Stomach (tissue), 9 donors: ENCODE measurements around the gene CCND1. TPM values are rescaled to one million over a fixed set of nuclear protein-coding genes. Genes with fewer than 3 reads are reported as not detected.

Experiments used
- DNase-seq, 2 donors: peaks; one replicate each; pipeline versions ENCODE4 v3.0.0 to v3.0.0-alpha.2; 2013 to 2019
- H3K27ac ChIP-seq, 5 donors: fragments of 200-600 bp in 4 of 5; sonication (generic) in 4 of 5; one replicate each; pipeline ENCODE4 v1.5.1; 2013 to 2019; ENCODE audit warnings: mild to moderate bottlenecking in 1 of 5, moderate library complexity in 1 of 5
- H3K27me3 ChIP-seq, 3 donors: fragments of 200-600 bp; sonication (generic); one replicate each; pipeline ENCODE4 v1.5.1; 2017 to 2019; ENCODE audit warnings: mixed run types in 1 of 3
- H3K36me3 ChIP-seq, 4 donors: fragments of 200-600 bp; sonication (generic); 1 replicate in 3 of 4; 2 replicates in 1 of 4; pipeline ENCODE4 v1.5.1; 2016 to 2019
- H3K4me1 ChIP-seq, 4 donors: fragments of 200-600 bp; sonication (generic); one replicate each; pipeline ENCODE4 v1.5.1; 2016 to 2019
- H3K4me3 ChIP-seq, 4 donors: fragments of 200-600 bp; sonication (generic) in 3 of 4; one replicate each; pipeline ENCODE4 v1.5.1; 2016 to 2019; ENCODE audit warnings: mild to moderate bottlenecking in 1 of 4
- H3K9me3 ChIP-seq, 4 donors: fragments of 200-600 bp; sonication (generic); one replicate each; pipeline ENCODE4 v1.5.1; 2016 to 2019
- CTCF ChIP-seq, 7 experiments: fragments of 450-650 bp in 4 of 7; fragments of 200-600 bp in 3 of 7; sonication (generic) in 3 of 7; IDR thresholded peaks; one replicate each; pipeline ENCODE4 v1.5.1; 2016 to 2019; ENCODE audit warnings: antibody characterized with exemption in 7 of 7, control low read depth in 2 of 7, mild to moderate bottlenecking in 1 of 7
- EP300 ChIP-seq: sonication (generic); formaldehyde crosslinking; IDR thresholded peaks from one replicate; pipeline ENCODE4 v1.6.1; 2017; ENCODE audit warnings: antibody characterized with exemption
- POLR2A ChIP-seq, 4 donors: fragments of 450-650 bp; IDR thresholded peaks; one replicate each; pipeline ENCODE4 v1.6.1; 2016; ENCODE audit warnings: antibody characterized with exemption in 4 of 4, control low read depth in 2 of 4, mild to moderate bottlenecking in 1 of 4, moderate library complexity in 1 of 4
- POLR2AphosphoS5 ChIP-seq, 3 donors: sonication (generic); formaldehyde crosslinking; IDR thresholded peaks; one replicate each; pipeline ENCODE4 v1.6.1; 2016; ENCODE audit warnings: antibody characterized with exemption in 3 of 3
- WGBS, 5 donors: extraction: QIAGEN DNeasy Blood & Tissue Kit in 3 of 5; methylation state at CpG; one replicate each; pipeline versions ENCODE4 v1.1.5 to v1.1.7; 2013 to 2018; 5-methylcytosine and 5-hydroxymethylcytosine counted together
- intact Hi-C: fragments of 100-400 bp; cut with DNase I; formaldehyde crosslinking; loops from one replicate; pipeline ENCODE4 v1.15.1; 2023; ENCODE audit warnings: low total_unique reads
- polyA plus RNA-seq, 3 donors: library from polyadenylated mRNA; stranded (reverse); fragments of 200-250 nt; gene quantifications; one replicate each; pipeline ENCODE4 v1.2.3, GENCODE V29; 2013
- total RNA-seq, 5 donors: library from RNA; depleted of rRNA; stranded (reverse); fragments of >200 nt; gene quantifications; one replicate each; pipeline versions ENCODE4 v1.1.0 to v1.2.3, GENCODE V29; 2014 to 2016
- donor health status: healthy with polysubstance abuse.
- donor health status: Bipolar disorder and iron deficiency.
- donor health status: healthy.

Gene CCND1
- total and polyA plus RNA-seq, 8 donors, result 17.6 to 293 (median 55.1) TPM

- 61 to 75% (median 71%) methylated on average over 12 to 13 of the region's 13 CpGs for WGBS, 5 donors
- H3K27me3 ChIP-seq, result peaks cover 22 to 97% (median 32%) of the 10 kb centered on the region in 3 donors
These were observed 58.3 kb downstream of the CCND1 start for GRCh38 chr11:69699213-69699612.

GRCh38 chr11:69700278-69701140 is 59.6 kb downstream of the CCND1 start:
- Histone ChIP-seq H3K27me3 (peaks cover 27 to 97% (median 45%) of the 10 kb centered on the region in 3 donors), H3K9me3 (no peaks in the 10 kb centered on the region), H3K36me3 (no peaks in the 10 kb centered on the region), H3K4me1 (peaks cover 11 to 45% (median 37%) of the 10 kb centered on the region in 4 donors), H3K27ac (no peak overlapping the region), H3K4me3 (no peak overlapping the region)
- peak; percentile 71 to 92 for DNase-seq
- no peak for TF ChIP-seq POLR2A (IDR thresholded peaks at IDR 0.05)
- peak in 1 of 3 donors; percentile 6 for TF ChIP-seq POLR2AphosphoS5 (IDR thresholded peaks at IDR 0.05)
- WGBS, 5 donors, result 18 to 35% (median 29%) methylated on average over 12 to 20 of the region's 20 CpGs
- intact Hi-C loops, result no loop called here

More at GRCh38 chr11:69699213-69699612, 58.3 kb downstream of the CCND1 start:
- peaks cover 8 to 33% (median 30%) of the 10 kb centered on the region in 4 donors for H3K4me1 ChIP-seq
- no peaks in the 10 kb centered on the region for H3K36me3 ChIP-seq
- TF ChIP-seq CTCF (IDR thresholded peaks at IDR 0.05) (no peak), EP300 (no peak), POLR2AphosphoS5 (IDR thresholded peaks at IDR 0.05) (no peak), POLR2A (IDR thresholded peaks at IDR 0.05) (no peak)
- intact Hi-C loops, result no loop called here
- no peaks in the 10 kb centered on the region for H3K9me3 ChIP-seq
- peak in 1 of 2 donors; percentile 54 for DNase-seq
- no peak overlapping the region for H3K4me3 ChIP-seq
- H3K27ac ChIP-seq, result no peak overlapping the region

GRCh38 chr11:69702239-69702691 is 61.3 kb downstream of the CCND1 start:
- peaks cover 27 to 97% (median 61%) of the 10 kb centered on the region in 3 donors for H3K27me3 ChIP-seq

GRCh38 chr11:69702769-69703452 is 62.0 kb downstream of the CCND1 start:
- WGBS, 5 donors, result 7 to 27% (median 13%) methylated on average over 15 to 45 of the region's 45 CpGs
- H3K9me3 ChIP-seq, result no peaks in the 10 kb centered on the region
- intact Hi-C loops, result no loop called here
- DNase-seq, result no peak
- H3K4me3 ChIP-seq, result no peak overlapping the region
- TF ChIP-seq EP300 (no peak), POLR2AphosphoS5 (IDR thresholded peaks at IDR 0.05) (no peak), CTCF (IDR thresholded peaks at IDR 0.05) (no peak), POLR2A (IDR thresholded peaks at IDR 0.05) (no peak)
- H3K36me3 ChIP-seq, result no peaks in the 10 kb centered on the region
- no peak overlapping the region for H3K27ac ChIP-seq
- H3K4me1 ChIP-seq, result peaks cover 11 to 45% (median 37%) of the 10 kb centered on the region in 4 donors
- peaks cover 27 to 95% (median 61%) of the 10 kb centered on the region in 3 donors for H3K27me3 ChIP-seq

More at GRCh38 chr11:69702239-69702691, 61.3 kb downstream of the CCND1 start:
- Histone ChIP-seq H3K27ac (no peak overlapping the region), H3K36me3 (no peaks in the 10 kb centered on the region), H3K9me3 (no peaks in the 10 kb centered on the region), H3K4me3 (no peak overlapping the region), H3K4me1 (peaks cover 11 to 45% (median 37%) of the 10 kb centered on the region in 4 donors)
- WGBS, 5 donors, result 4 to 12% (median 8%) methylated on average over 18 to 35 of the region's 35 CpGs
- no peak for TF ChIP-seq CTCF (IDR thresholded peaks at IDR 0.05)
- no peak for TF ChIP-seq EP300
- TF ChIP-seq POLR2AphosphoS5 (IDR thresholded peaks at IDR 0.05), result no peak
- TF ChIP-seq POLR2A (IDR thresholded peaks at IDR 0.05), result no peak
- DNase-seq, result peak in 1 of 2 donors; percentile 37
- intact Hi-C loops, result no loop called here
